Femur (tissue), 1 donor: ENCODE data around the gene PTCD1.
"Not testable (repeated sequence)": the region's sequence is repeated elsewhere in the genome, so short reads cannot be mapped to it uniquely, and the experiment has no call there.

Source experiments
- DNase-seq: peaks from one replicate; pipeline ENCODE4 v3.0.0-alpha.2; 2017

The PTCD1 gene

DNA sequence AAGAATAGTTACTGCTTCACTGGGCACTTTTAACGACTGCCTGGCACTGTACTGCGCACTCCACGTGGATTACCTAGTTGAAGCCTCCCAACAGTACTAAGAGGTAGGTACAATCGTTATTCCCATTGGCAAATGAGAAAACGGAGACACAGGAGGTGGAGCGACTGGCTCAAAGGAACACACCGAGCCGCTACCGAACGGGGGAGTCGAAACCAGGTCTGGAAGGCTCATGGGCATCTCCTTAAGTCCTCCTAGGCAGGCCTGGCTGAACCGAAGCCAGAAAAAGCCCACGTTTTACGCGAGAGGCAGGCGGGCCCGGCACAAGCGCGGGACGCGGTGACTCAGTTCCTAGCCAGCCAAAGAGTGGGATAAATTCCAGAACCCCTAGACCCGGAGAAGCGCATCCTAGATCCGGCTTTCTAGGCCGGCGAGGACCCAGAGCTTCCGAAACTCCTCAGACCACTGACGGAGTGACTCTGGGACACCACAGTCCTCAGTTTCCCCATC is 30.7 kb downstream of the PTCD1 start:
- DNase-seq: peak; percentile 71

- no peak for DNase-seq
These were observed 32.0 kb downstream of the PTCD1 start for GRCh38 chr7:99406557-99406956.

- DNase-seq: no peak
These were observed 33.6 kb downstream of the PTCD1 start for GRCh38 chr7:99404977-99405320.

DNA sequence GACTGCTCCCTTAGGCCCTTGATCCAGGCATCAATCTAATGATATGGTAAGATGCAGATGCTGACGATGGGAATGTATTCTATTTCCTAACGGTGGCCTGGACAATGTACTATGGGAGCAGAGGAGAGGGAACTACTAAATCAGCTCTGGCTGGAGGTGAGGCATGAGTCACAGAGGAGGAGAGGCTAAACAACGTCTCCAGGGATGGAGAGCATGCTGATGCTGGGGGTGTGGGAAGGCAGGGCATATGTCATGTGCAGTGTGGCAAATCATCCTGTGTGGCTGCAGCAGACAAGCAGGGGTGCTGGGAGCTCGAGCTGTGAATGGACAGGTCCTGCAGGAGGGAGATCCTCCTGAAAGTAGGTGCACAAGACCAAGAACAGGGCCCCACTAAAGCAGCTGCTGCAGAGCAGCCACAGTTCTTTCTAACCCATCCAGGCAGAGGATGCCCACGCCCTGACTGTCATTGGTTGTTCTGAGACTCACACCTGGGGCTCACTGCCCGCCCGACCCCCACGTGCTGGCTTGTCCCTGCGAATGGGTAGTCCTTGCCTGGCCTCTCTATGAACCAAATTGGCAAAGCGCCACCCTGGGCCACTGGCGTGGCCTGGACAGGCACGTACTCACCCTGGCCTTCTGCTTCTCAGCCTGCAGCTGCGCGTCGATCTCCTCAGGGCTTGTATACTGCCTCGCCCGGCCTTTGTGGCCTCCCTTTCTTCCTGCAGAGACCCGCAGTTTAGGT is 34.2 kb downstream of the PTCD1 start:
- DNase-seq: no peak

GRCh38 chr7:99403764-99404163 is 34.8 kb downstream of the PTCD1 start:
- DNase-seq: no peak

DNA sequence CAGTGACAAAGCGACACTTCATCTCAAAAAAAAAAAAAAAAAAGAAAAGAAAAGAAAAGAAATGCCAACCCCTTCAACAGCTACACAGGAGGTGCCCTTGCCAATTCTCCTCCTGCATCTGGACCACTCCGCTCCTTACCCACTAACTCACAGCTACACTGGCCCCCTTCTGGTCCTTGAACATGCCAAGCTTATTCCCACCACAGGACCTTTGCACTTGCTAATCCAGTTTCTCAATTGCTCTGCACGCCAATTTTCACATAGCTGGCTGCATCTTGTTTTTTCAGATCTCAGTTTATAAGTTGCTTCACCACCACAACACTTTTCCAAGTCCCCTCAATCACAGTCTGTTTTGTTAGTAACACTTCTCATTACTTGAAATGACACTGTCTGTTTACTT is 35.7 kb downstream of the PTCD1 start:
- no peak for DNase-seq

GRCh38 chr7:99399597-99399996 is 39.0 kb downstream of the PTCD1 start:
- DNase-seq: no peak

GRCh38 chr7:99398891-99399445 is 39.6 kb downstream of the PTCD1 start:
- no peak for DNase-seq

GRCh38 chr7:99397297-99397983 is 41.2 kb downstream of the PTCD1 start:
- no peak for DNase-seq

DNA sequence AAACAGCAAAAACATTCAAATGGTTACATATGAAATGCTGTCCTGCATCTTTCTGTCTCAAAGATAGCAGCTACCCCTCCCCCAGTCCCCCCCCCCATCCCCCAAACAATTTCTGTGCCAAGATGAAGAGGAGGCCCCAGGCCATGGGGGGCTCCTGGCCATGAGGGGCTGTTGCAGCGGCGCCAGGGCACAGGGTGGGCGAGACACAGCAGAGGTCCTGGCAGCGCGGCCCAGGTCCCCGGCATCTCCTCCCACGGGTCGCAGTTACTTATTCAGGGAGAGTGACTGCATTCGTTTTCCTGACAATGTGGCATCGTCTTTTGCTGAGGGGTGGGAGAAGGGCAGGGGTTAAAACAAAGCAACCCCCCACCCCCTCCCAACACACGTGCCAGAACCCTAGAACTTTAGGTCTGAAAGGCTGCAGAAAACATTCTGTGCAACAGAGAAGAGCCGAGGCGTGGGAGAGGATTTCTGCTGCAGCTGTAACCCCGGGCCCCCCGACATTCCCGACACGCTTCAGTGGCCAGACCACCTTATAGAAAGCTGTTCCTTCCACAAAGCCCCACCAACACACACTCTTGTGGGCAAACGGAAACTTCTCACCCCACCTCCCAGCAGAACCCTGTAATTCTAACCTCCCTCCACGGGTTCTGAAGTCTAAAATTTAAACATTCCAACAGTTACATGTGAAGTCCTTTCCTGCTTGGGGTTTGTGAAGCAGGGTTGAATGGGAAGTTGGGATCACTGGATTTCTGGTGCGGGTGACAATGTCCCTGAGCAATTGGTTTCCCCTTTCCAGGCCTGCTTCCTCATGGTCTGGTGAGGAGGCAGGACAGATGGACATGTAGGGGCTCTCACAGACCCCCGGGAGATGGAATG is 41.9 kb downstream of the PTCD1 start:
- DNase-seq: no peak

- DNase-seq: no peak
These were observed 42.8 kb downstream of the PTCD1 start for GRCh38 chr7:99395616-99396327.

GRCh38 chr7:99394188-99394502 is 44.5 kb downstream of the PTCD1 start:
- no peak for DNase-seq

DNA sequence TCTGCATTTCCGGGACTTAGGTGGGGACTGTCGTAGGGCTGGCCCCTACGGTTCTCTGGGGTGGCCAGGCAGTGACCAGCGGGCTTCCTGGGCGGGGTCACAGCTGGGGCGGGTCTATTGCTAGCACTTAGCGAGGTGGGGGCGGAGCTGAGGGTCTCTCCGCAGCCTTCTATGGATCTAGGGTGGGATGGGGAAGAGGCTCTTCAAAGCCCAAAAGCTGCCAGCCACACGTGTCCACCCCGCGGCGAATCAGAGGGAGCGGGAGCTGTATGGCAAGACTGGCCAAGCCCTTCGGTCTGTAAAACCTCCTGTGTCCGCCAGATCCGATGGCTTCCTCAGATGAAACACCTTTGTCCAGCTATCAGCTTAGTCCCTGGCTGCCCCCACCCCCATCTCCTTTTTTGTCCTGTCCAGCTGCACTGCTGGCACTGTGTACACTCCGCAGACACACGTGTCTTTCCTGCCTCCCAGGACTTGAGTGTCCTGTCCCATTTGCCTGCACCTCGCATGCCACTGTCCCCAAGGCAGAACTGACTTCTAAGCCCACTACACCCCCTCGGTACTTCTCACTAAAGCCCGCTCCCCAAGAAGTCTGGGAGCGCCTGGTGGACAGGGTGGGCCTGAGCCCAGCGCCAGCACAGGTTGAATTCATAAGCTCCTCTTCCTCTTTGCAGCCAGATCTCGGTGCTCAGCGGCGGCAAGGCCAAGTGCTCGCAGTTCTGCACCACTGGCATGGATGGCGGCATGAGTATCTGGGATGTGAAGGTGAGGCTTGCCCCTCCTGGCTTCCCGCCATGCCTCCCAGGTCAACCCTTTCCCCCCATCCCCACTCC is 45.0 kb downstream of the PTCD1 start:
- peak; percentile 66 for DNase-seq

- peak; percentile 80 for DNase-seq
These were observed 45.8 kb downstream of the PTCD1 start for GRCh38 chr7:99392659-99393354.

DNA sequence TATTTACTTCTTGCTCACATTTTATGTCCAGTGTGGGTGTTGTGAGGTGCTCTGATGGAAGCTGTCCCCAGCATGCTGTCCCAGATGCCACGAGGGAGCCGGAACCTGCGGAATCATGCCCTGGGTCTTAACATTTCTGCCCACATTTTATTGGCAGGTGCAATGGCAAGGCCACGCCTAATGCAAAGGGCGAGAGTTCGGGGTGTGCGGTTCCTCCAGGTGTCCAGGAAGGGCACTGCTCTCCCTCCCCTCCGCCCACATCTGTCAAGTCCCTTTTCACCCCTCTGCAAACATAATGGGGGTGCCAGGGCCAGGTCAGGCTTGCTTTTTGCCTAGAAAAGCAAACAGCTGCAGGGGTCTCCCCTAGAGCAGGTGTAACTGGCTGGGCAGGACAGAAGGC is 46.6 kb downstream of the PTCD1 start:
- DNase-seq: no peak

DNA sequence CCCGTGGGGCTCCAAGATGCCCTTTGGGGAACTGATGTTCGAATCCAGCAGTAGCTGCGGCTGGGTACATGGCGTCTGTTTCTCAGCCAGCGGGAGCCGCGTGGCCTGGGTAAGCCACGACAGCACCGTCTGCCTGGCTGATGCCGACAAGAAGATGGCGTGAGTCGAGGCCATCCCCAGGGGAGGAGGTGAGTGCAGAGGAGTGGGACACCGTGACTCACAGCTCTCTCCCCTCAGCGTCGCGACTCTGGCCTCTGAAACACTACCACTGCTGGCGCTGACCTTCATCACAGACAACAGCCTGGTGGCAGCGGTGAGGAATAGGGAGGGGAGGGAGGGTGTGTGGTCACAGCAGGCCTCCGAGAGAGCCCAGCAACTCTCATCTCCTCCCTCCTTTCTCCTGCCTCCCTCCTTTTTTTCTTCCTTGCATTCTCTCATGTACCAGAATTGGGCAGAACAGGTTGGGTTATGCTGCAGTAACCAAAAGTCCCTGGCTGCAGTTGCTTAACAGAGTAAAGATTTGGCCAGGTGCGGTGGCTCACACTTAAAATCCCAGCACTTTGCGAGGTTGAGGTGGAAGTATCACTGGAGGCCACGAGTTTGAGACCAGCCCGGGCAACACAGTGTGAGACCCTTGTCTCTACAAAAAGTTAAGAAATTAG is 47.5 kb downstream of the PTCD1 start:
- no peak for DNase-seq

DNA sequence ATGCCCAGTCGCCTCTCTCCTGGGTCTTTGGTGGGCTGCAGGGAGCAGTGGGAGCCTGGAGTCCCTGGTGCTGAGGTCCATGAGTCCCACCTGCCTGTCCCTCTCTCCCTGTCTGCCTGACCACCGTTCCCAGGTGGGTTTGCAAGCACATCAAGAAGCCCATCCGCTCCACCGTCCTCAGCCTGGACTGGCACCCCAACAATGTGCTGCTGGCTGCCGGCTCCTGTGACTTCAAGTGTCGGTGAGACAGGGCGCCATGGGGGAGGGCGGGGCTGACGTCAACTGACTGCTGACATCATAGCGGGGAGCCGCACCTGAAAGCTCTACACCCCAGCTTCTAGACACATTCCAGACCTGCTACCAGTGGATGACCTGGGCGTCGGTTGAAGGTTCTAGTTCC is 48.8 kb downstream of the PTCD1 start:
- DNase-seq: no peak

DNA sequence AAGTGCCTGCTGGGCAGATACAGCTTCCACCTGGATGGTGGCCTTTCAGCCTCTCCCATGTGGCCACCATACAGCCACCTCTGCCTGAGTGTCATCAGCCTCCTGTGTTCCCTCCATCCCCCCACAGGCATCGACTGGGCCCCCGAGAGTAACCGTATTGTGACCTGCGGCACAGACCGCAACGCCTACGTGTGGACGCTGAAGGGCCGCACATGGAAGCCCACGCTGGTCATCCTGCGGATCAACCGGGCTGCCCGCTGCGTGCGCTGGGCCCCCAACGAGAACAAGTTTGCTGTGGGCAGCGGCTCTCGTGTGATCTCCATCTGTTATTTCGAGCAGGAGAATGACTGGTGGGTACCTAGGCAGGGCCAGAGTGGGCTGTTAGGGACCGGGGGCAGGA is 50.7 kb downstream of the PTCD1 start:
- no peak for DNase-seq

DNA sequence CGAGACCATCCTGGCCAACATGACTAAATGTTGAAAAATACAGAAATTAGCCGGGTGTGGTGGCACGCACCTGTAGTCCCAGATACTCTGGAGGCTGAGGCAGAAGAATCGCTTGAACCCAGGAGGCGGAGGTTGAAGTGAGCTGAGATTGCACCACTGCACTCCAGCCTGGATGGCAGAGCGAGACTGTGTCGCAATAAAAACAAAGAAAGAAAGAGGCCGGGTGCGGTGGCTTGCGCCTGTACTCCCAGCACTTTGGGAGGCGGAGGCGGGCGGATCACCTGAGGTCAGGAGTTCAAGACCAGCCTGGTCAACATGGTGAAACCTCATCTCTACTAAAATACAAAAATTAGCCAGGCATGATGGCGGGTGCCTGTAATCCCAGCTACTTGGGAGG is 51.4 kb downstream of the PTCD1 start:
- not testable (repeated sequence) for DNase-seq

- DNase-seq: no peak
These were observed 51.9 kb downstream of the PTCD1 start for GRCh38 chr7:99386584-99387238.
